NCI-H146 treated with DMSO at 0.1 percent for 48 hours (cell line): ENCODE data around the gene SLC5A2.
"Not testable (repeated sequence)": the region's sequence is repeated elsewhere in the genome, so short reads cannot be mapped to it uniquely, and the experiment has no call there.

ENCODE experiments used
- DNase-seq: peaks from one replicate; lab custom pipeline; 2025; ENCODE audit not compliant: unreplicated experiment; lab: John Stamatoyannopoulos, UW

Gene SLC5A2

GRCh38 chr16:31491778-31492418, 9.0 kb downstream of the SLC5A2 start:
- DNase-seq, result no peak

DNA sequence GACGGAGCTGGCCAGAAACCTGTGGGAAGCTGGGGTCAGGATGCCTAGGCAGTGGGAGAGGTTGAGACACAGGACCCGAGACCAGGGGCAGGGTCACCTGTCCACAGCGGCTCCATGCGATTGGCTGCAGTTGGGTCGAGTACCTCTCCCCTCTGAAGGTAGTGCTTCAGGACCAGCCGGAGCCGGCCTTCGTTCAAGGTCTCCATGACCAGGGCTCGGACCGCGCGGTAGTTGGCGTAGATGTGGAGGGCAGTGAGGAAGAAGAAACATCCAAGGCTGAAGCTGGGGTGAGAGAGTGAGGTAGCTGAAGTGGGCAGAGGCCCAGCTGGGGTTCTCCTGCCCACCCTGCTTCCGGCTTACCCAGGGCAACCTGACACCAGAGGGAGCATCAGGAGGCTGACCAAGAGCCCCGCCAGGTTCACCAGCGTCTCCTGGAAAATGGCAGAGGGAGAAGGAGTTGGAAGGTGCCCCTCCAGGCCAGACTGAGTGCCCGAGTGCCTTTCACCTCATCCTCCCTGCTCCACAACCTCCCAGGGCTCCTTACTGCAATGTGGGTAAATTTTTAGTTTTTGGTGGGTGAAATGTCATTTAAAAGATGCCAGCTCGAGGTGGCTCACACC, 10.7 kb downstream of the SLC5A2 start:
- DNase-seq, result no peak

DNA sequence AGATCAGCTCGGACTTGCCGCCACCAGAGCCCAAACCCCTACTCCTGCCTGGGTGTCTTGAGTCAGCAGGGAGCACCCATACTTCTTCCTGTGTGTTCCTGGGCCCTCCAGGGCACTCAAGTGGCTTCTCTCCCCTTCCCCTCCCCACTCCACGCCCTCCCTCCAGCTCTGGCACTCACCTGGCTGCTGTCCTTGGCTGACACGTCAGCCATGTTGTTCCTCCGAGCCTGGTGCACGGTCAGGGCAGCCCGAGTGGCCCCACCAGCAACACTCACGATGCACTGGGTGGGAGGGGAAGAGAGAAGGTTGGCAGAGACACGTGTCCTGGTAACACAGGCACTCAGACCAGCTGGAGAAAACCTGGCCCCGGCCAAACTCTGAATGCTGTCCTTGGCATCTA, 13.7 kb downstream of the SLC5A2 start:
- no peak for DNase-seq

GRCh38 chr16:31498493-31498892, 15.6 kb downstream of the SLC5A2 start:
- DNase-seq, result no peak

DNA sequence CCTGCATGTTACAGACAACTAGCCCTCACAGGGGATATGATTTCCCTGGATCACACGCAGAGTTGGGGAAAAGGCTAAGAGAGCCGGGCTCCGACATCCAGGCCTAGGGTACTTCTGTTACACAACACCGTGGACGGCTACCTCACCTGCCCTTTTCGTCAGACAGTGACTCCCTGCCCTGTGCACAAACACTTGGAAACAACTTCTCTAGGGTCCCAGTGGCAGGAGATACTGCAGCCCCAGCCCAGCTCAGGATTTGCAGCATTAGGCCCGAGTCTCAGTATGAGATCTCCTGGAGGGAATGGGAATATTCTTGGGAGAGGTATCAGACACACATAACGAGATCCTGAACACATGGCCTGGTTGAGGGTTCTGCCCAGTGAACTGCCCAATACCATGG, 17.0 kb downstream of the SLC5A2 start:
- no peak for DNase-seq

DNA sequence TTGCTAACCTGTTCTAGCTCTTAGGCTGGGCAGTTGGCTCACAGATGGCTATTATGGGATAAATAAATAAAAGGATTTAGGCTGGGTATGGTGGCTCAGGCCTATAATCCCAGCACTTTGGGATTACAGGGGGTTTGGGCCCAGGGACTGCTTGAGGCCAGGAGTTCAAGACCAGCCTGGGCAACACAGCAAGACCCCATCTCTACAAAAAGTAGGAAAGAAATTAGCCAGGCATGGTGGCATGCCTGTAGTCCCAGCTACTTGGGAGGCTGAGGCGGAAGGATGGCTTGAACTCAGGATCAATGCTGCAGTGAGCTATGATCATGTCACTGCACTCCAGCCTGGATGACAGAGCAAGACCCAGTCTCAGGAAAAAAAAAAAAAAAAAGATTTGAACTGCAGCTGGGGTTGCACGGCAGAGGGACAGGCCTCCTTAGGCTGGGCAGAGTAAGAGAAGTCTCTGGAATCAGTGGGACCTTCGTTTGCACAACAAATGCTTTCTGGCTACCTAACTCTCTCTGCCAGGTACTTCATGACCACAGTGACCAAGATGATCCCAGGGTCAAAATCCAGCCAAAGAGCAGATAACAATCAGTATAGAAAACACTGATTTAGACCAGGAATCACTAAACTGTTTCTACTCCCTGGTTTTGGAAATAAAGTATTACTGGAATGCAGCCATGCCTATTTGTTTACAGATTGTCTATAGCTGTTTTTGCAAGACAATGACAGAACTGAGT, 18.5 kb downstream of the SLC5A2 start:
- no peak for DNase-seq

DNA sequence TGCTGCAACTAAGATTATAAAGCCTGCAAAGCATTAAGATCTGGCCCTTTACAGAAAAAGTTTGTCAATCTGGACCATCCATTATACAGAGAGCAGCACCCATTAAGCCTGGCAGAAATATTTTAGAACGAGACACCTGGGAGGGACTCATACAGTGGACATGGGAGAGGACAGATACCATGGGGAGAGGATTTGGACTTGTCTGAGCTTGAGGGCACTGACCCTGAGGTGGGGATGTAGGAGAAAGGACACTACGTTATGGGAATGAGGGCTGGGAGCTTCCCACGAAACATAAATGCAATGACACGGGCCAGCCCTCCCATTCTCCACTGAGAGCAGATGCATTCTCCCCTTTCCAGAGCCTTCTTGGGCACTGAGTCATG, 19.0 kb downstream of the SLC5A2 start:
- DNase-seq, result no peak

GRCh38 chr16:31502981-31503380, 20.1 kb downstream of the SLC5A2 start:
- DNase-seq, result no peak

GRCh38 chr16:31503555-31503954, 20.6 kb downstream of the SLC5A2 start:
- not testable (repeated sequence) for DNase-seq

DNA sequence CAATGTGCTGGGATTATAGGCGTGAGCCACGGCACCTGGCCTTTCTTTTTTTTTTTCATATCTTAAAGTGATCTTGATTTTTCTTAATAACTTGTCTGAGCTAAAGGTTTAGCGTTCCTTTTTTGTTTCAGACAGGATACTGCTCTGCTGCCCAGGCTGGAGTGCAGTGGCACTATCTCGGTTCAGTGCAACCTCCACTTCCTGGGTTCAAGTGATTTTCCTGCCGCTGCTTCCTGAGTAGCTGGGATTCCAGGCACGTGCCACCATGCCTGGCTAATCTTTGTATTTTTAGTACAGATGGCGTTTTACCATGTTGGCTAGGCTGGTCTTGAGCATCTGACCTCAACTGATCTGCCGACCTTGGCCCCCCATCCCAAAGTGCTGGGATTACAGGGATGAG, 21.2 kb downstream of the SLC5A2 start:
- no peak for DNase-seq

DNA sequence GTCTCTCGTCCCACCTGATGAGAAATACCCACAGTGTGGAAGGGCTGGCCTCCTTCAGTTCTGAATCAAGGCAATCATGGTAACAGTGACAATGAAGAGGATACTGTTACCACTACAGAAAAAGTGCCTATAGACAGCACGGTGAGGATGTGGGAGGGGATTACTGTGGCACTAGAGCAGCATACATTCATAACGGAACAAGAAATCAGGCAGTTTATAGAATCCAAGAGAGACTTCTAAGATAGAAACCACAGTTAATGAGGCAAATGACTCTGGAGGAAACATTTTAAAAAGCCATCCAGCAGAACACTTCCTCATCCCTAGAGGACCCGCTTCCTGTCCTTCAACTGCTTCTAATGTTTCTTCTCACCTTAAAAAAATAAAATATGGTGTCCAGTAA, 22.6 kb downstream of the SLC5A2 start:
- no peak for DNase-seq

DNA sequence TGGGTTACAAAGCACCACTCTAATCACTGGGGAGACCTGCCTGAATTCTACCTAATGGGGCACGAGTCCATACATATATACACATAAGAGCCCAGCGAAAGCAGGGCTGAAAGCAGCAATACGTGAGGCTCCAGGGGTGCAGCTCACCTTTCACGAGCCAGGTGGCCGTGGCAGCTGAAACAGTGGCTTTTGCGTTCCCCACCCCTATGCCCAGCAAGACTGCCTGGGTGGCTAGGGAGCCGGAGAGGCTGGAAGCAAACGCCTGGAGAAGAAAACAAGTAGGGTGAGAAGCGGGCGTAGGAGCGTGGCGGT, 24.6 kb downstream of the SLC5A2 start:
- no peak for DNase-seq

DNA sequence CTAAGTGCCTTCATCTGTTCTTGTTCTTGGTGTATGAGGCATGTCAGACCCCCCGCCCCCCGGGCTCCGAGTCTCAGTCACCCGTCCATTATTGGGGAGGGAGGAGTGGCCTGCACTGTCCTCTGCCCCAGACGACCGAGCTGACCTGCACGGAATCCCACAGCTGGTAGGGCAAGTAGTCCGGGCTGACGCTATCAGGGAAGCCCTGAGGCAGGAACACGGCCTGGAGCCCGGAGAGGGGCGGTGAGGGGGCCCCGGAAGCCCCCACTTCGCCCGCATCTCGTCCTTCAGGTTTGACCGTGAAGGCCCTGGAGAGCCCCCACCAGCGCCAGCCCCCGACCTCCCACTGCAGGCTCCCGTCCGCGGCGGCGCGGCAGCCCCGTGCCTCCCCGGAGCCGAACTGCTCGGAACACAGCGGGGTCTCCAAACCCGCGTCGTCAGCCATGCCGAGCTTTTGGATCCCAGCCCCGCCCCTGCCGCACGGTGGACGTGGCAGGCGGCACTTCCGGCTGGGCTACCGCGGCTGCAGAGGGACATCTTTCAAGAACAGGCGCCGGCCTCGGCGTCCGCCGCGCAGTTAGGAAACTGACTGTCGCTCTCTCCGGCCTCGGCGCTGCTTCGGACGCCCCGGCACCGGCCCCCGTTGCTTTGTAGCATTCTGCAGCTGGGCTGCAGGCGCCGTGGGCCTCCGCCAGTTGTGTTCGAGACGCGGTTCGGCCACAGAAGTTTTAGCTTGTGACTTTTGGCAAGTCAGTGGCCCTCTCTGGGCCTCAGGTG, 25.2 kb downstream of the SLC5A2 start, which contains the start of gene RUSF1:
TSS of gene RUSF1 (minus strand) at position 463 of the 777 bp plus-strand sequence. CDS start at position 445, 18 bp downstream.
- peak; percentile 72 for DNase-seq

DNA sequence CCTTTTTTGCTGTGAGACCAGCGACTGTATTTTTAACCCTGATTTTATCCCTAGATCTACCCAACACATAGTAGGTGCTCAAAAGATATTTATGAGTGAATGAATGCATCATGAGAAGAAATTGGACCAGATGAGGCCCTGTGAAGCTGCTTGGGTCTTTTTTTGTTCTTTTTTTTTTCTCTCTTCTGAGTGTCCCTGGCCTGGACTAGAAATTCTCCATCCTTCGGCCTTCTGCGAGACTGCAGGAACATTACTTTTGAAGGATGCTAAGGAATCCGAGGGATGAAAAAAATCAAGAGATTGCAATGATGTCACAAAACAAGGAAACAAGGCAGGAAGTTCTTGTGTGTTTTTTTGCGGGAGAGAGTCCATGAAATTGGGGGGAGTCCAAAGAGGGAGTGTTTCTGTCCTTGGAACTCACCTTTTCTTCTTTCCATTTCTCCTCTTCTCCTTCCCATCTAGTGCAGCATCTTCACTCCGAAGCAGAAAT, 25.8 kb downstream of the SLC5A2 start:
- DNase-seq, result no peak

- no peak for DNase-seq
These were observed 30.2 kb downstream of the SLC5A2 start for GRCh38 chr16:31513126-31513525.

DNA sequence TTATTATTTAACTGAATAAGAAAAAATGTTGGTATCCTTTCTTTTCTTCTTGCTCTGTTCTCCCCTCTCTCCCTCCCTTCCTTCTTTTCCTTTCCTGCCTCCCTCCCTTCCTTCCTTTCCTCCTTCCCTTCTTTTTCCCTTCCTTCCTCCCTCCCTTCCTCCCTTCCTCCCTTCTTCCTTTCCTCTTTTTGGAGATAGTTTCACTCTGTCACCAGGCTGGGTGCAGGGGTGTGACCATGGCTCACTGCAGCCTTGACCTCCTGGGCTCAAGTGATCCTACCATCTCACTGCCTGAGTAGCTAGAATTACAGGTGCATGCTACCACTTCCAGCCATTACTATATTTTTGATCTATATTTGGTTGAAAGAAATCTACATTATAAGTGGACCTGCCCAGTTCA, 31.0 kb downstream of the SLC5A2 start:
- no peak for DNase-seq

- no peak for DNase-seq
These were observed 35.0 kb downstream of the SLC5A2 start for GRCh38 chr16:31517800-31518402.

GRCh38 chr16:31519759-31520431, 37.0 kb downstream of the SLC5A2 start:
- DNase-seq, result peak; percentile 26

DNA sequence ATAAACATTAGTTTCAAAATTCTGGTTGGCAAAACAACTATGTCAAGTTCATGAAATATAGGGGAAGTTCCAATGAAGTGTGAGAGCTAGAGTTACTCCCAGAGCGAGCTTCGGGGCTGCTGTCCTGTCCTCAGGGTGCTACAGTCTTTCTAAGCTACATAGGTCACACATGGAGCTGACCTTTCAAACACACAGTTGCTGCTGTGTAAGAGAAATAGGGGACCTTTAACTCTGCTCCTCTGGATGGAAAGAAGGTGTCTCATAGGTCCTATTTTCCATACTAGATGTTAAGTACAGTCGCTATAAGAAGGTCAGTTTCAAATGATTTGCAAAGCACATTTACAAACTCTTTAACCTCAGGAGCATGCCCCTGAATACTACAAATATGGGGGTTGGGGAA, 38.4 kb downstream of the SLC5A2 start:
- DNase-seq, result no peak

DNA sequence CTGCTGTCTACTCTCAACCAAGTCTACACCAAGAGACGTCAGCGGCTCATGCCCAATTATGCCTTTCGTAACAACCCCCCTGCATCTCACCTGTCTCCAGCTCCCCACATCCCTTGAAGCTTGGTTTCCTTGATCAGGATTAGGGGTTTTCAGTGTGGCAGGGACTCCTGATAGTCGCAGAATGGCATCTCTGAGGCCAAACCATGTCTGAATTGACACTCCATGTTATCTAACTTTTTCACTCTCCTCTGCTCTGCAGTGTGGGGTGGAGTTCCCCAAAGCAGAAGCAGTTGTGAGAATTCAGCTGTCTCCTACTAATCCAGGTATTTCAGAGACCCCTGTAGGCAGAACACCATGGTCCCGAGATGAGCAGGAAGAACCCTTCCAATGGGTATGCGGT, 39.1 kb downstream of the SLC5A2 start:
- no peak for DNase-seq

- DNase-seq, result not testable (repeated sequence)
These were observed 40.8 kb downstream of the SLC5A2 start for GRCh38 chr16:31523768-31524167.
